ENCODE measurements around the gene DFFA. TPM values are rescaled to one million over a fixed set of nuclear protein-coding genes. Genes with fewer than 3 reads are reported as not detected.

Gene DFFA
- total and polyA plus RNA-seq, 7 donors, result 9.6 to 24.6 (median 19.3) TPM

DNA sequence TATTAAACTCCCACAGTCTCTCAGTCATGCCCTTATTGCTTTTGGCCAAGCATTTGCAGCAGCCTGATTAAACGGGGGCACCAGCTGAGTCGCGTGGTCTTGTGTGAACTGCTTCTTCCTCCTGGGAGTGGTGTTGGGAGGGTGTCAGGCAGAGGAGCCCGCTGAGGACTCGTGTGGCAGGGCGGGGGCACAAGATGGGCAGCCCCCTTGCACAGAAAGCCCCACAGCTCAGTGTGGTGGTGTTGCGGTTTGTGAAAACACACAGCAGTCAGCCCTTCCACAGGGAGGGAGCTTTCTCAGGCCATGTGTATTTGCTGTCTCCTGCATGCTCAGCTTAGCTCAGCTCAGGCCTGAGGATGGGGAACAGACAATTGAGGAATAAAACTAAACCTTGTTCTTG, 24.8 kb upstream of the DFFA start:
- intact Hi-C loops (cut with DNase I), result no loop called here
- no peak overlapping the region for H3K4me3 ChIP-seq
- no peak for TF ChIP-seq POLR2AphosphoS5 (IDR thresholded peaks at IDR 0.05)
- no peaks in the 10 kb centered on the region for H3K9me3 ChIP-seq
- WGBS, 2 donors, result 92 to 94% methylated on average over 7 of the region's 7 CpGs
- peaks cover 0 to 15% (median 14%) of the 10 kb centered on the region in 4 donors for H3K4me1 ChIP-seq
- peaks cover 0 to 10% (median 1%) of the 10 kb centered on the region in 4 donors for H3K36me3 ChIP-seq
- H3K27me3 ChIP-seq, result no peaks in the 10 kb centered on the region
- DNase-seq, result no peak
- no peak overlapping the region for H3K27ac ChIP-seq

DNA sequence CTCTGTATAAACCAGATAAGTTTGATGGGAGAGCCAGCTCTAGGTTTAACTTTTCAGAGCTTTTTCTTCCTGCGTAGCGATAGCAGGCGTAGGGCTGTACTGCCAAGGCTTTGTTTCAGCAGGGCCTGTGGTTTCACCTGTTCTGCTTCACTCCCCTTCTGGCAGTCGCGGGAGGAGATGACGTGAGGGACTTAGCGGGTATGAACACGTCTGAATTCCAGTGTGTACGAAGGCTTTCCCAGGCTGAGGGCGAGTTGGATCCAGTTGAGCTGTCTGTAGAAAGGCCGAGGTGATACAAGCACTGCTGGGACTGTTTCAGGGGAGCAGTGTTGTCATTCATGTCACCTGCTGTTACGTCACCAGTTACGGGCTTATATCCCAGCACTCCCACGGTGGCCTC, 23.6 kb upstream of the DFFA start:
- intact Hi-C loops (cut with DNase I), result no loop called here
- DNase-seq, result no peak
- Histone ChIP-seq H3K36me3 (peaks cover 0 to 10% (median 1%) of the 10 kb centered on the region in 4 donors), H3K9me3 (no peaks in the 10 kb centered on the region), H3K27ac (peak overlapping the region in 2 of 4 donors; percentile 53 to 60), H3K27me3 (no peaks in the 10 kb centered on the region), H3K4me1 (peaks cover 0 to 15% (median 14%) of the 10 kb centered on the region in 4 donors), H3K4me3 (no peak overlapping the region)
- TF ChIP-seq POLR2AphosphoS5 (IDR thresholded peaks at IDR 0.05), result no peak
- TF ChIP-seq, protein P1, sequence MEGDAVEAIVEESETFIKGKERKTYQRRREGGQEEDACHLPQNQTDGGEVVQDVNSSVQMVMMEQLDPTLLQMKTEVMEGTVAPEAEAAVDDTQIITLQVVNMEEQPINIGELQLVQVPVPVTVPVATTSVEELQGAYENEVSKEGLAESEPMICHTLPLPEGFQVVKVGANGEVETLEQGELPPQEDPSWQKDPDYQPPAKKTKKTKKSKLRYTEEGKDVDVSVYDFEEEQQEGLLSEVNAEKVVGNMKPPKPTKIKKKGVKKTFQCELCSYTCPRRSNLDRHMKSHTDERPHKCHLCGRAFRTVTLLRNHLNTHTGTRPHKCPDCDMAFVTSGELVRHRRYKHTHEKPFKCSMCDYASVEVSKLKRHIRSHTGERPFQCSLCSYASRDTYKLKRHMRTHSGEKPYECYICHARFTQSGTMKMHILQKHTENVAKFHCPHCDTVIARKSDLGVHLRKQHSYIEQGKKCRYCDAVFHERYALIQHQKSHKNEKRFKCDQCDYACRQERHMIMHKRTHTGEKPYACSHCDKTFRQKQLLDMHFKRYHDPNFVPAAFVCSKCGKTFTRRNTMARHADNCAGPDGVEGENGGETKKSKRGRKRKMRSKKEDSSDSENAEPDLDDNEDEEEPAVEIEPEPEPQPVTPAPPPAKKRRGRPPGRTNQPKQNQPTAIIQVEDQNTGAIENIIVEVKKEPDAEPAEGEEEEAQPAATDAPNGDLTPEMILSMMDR (IDR thresholded peaks at IDR 0.05), result no peak
- no peak for TF ChIP-seq POLR2A (IDR thresholded peaks at IDR 0.05)
- no peak for TF ChIP-seq EP300 (IDR thresholded peaks at IDR 0.05)
- WGBS, 2 donors, result 85 to 90% methylated on average over 14 of the region's 14 CpGs

DNA sequence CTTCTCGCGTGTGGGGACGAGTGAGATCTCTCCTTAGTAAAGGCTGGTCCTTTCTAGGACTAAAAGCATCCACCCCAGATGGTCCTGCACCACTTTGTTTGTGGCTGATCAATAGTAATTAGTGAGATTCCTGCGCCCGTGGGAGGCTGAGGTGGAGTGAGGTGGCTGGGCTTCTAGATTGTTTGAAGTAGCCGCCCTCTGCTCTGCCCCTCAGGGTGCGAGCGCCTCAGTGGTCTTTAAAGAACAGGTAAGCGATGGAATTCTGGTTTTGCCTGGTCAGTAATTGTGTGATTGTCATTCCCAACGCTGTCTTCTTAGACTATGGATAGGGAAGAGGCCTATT, 23.1 kb upstream of the DFFA start:
- TF ChIP-seq POLR2AphosphoS5 (IDR thresholded peaks at IDR 0.05) (no peak), POLR2A (IDR thresholded peaks at IDR 0.05) (no peak), EP300 (IDR thresholded peaks at IDR 0.05) (no peak)
- TF ChIP-seq, protein P1 (IDR thresholded peaks at IDR 0.05), result no peak
- no peak for DNase-seq
- intact Hi-C loops (cut with DNase I), result no loop called here
- WGBS, 2 donors, result 61 to 75% methylated on average over 10 of the region's 10 CpGs
- H3K27me3 ChIP-seq, result no peaks in the 10 kb centered on the region
- peak overlapping the region; percentile 1 to 60 (median 55) for H3K27ac ChIP-seq
- H3K4me3 ChIP-seq, result peak overlapping the region in 2 of 4 donors; percentile 24 to 27
- H3K36me3 ChIP-seq, result peaks cover 0 to 10% (median 1%) of the 10 kb centered on the region in 4 donors
- H3K9me3 ChIP-seq, result no peaks in the 10 kb centered on the region
- H3K4me1 ChIP-seq, result peaks cover 0 to 15% (median 14%) of the 10 kb centered on the region in 4 donors

DNA sequence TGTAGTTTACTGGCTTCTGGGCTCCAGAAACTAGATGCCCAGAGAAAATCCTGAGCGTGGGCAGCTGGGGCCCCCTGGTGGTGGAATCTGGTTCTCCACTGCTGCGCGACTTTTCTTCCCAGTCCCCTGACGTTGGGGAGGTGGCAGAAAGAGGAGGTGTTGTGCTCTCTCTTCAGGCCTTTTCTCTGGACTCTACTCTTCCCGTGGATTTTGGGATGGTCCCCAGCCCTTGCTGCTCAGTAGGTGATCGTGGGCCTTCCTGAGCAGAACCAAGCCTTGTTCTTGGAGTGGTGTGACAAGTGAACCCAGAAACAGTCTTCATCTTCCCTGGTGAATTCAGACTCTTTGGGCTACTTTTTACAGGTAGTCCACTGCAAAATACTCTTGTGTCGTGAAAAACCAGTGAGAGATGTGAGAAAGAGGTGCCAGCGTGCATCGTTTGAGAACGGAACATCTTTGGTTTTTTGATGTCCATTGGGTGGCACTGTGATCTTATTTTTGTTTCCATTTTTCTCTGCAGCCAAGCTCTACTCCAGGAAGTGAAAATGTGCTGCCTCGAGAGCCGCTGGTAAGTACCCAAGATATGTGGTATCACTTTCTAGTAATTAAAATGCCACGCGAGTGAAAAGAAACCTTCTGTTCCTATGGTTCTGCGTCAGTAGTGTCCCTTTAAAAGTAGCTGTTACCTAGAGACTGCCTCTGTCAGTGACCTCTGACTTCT, 22.6 kb upstream of the DFFA start:
- Histone ChIP-seq H3K27me3 (no peaks in the 10 kb centered on the region), H3K4me3 (peak overlapping the region in 2 of 4 donors; percentile 24 to 27), H3K36me3 (peaks cover 0 to 10% (median 1%) of the 10 kb centered on the region in 4 donors), H3K9me3 (no peaks in the 10 kb centered on the region), H3K27ac (peak overlapping the region; percentile 1 to 60 (median 55)), H3K4me1 (peaks cover 0 to 15% (median 14%) of the 10 kb centered on the region in 4 donors)
- intact Hi-C loops (cut with DNase I), result loop anchor here (5.0 kb wide), 1 partner anchor 63 kb away; the partner anchor contains the start of gene CENPS
- WGBS, 2 donors, result 1 to 2% methylated on average over 15 of the region's 15 CpGs
- DNase-seq, result peak; percentile 79
- TF ChIP-seq POLR2A (IDR thresholded peaks at IDR 0.05) (no peak), POLR2AphosphoS5 (IDR thresholded peaks at IDR 0.05) (no peak), EP300 (IDR thresholded peaks at IDR 0.05) (peak in 2 of 4 donors; percentile 45 to 84)
- TF ChIP-seq, protein P1 (IDR thresholded peaks at IDR 0.05), result peak; percentile 68 to 93 (median 89)

DNA sequence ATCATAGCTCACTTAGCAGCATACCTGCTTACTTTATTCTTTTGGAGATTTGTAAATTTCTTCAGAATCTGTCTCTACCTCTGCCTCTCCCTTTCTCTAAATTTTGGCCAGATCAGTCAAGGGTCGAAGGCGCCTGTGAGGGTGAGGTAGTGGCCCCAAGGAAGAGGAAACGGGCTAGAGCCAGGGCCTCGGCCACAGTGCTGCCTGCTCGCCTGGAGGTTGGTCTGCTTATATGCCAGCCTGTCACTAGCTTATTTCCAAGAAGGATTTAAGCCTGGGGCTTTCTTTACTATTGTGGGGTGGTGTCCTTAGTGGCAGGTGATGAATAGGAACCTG, 22.1 kb upstream of the DFFA start:
- no peaks in the 10 kb centered on the region for H3K27me3 ChIP-seq
- intact Hi-C loops (cut with DNase I), result loop anchor here (5.0 kb wide), 1 partner anchor 62 kb away; the partner anchor contains the start of gene CENPS
- 84 to 88% methylated on average over 5 of the region's 5 CpGs for WGBS, 2 donors

More for the DNA sequence above, 22.1 kb upstream of the DFFA start:
- Histone ChIP-seq H3K9me3 (no peaks in the 10 kb centered on the region), H3K4me3 (no peak overlapping the region), H3K36me3 (peaks cover 0 to 10% (median 1%) of the 10 kb centered on the region in 4 donors), H3K4me1 (peaks cover 0 to 15% (median 14%) of the 10 kb centered on the region in 4 donors), H3K27ac (no peak overlapping the region)
- no peak for DNase-seq
- no peak for TF ChIP-seq EP300 (IDR thresholded peaks at IDR 0.05)
- no peak for TF ChIP-seq POLR2A (IDR thresholded peaks at IDR 0.05)
- TF ChIP-seq, protein P1 (IDR thresholded peaks at IDR 0.05), result no peak
- TF ChIP-seq POLR2AphosphoS5 (IDR thresholded peaks at IDR 0.05), result no peak
